ENCODE measurements around the gene SPOCK3. TPM values are rescaled to one million over a fixed set of nuclear protein-coding genes. Genes with fewer than 3 reads are reported as not detected.

The SPOCK3 gene
- polyA plus RNA-seq, 2 of the 4 experiments (the other 2 are of a cell fraction), result 0.15 to 0.61 TPM

DNA sequence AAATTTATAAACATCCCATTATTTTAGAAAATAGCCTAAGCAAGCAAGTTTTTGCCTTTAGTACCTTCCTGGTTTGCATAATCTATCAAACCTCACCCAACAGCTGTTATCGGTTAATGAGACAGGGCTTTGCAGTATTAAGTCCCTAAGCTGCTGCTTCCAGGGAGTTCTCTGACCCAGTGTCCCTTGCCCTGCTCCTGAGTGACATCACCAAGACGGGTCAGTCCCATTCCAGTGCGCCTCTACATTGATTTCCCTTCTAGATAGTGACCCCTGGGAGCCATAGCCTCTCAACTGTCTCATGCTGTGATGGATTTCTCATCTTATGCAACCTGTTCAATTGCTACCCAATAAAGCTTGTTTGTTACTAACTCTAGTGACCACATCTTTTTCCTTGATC is 410.4 kb downstream of the SPOCK3 start (continued):
- TF ChIP-seq, protein P1, sequence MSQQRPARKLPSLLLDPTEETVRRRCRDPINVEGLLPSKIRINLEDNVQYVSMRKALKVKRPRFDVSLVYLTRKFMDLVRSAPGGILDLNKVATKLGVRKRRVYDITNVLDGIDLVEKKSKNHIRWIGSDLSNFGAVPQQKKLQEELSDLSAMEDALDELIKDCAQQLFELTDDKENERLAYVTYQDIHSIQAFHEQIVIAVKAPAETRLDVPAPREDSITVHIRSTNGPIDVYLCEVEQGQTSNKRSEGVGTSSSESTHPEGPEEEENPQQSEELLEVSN (IDR thresholded peaks at IDR 0.05; ENCODE audit: borderline replicate concordance, low read depth), result no peak
- TF ChIP-seq CEBPB (IDR thresholded peaks at IDR 0.05) (no peak), KDM5A (IDR thresholded peaks at IDR 0.05) (no peak)

DNA sequence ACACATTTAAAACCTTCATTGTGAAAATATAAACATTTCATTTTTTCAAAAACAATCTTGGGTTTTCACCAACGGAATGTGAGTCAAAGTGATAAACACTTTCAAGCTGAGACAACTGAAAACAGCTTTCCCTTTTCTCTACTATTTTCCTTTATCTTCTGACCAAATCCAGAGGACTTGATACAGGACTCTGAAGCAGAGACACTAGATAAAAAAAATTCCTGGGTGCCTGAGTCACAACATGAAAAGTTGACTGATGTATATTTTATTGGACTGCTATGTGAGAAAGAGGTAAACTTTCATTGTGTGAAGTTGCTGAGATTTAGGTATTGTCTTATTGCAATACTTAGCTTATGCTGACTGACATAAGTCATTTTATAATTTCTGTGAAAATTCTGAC is 411.2 kb downstream of the SPOCK3 start:
- no peak for FAIRE-seq
- H3K27ac ChIP-seq, result no peak overlapping the region
- H3K4me1 ChIP-seq, result no peaks in the 10 kb centered on the region
- DNase-seq (ENCODE audit: low read depth in 1 of 2, low spot score in 1 of 2), result no peak
- WGBS (ENCODE audit: missing lambda C conversion rate), result 13% methylated on average over 1 of the region's 1 CpG
- ATAC-seq, result no peak
- POLR2A ChIA-PET, result no interaction called here
- H3K4me2 ChIP-seq, result no peak overlapping the region
- H3K4me3 ChIP-seq, result no peak overlapping the region
- CTCF ChIA-PET, result no interaction called here
- TF ChIP-seq BHLHE40 (IDR thresholded peaks at IDR 0.05; ENCODE audit: low read depth, low read length), result no peak
- TF ChIP-seq MAFK (IDR thresholded peaks at IDR 0.05; ENCODE audit: partially characterized antibody), result no peak
- TF ChIP-seq RFX5 (IDR thresholded peaks at IDR 0.05), result no peak
- H3K9me3 ChIP-seq, result no peaks in the 10 kb centered on the region

DNA sequence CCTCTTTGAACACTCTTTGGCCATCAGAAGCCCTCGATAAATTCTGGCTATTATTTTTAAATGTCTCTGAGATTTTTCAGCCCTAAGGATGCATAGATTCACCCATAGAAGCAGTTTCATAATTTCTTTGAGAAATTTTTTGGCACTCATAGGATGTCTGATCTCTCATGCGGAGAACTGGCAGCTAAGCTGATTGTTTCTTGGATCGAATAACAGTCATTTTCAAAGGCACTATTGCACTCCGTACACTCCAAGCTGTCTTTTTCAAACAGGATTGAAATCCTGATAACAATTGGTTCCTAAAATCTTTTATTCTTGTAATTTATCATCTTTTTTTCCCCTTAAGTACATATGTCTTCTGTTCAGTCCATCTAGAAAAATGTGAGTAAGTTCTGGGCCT is 411.9 kb downstream of the SPOCK3 start:
- FAIRE-seq (no peak), DNase-seq (ENCODE audit: low read depth in 1 of 2, low spot score in 1 of 2) (no peak), ATAC-seq (no peak)
- Histone ChIP-seq H3K4me3 (no peak overlapping the region), H3K27ac (no peak overlapping the region), H3K4me2 (peak overlapping the region; percentile 28; the same call in 2 of the 3 replicates), H3K9me3 (no peaks in the 10 kb centered on the region), H3K4me1 (no peaks in the 10 kb centered on the region)
- CTCF ChIA-PET, result no interaction called here
- TF ChIP-seq, protein P2, sequence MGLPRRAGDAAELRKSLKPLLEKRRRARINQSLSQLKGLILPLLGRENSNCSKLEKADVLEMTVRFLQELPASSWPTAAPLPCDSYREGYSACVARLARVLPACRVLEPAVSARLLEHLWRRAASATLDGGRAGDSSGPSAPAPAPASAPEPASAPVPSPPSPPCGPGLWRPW (IDR thresholded peaks at IDR 0.05), result no peak
- no peak for TF ChIP-seq FOXS1 (CRISPR knock-in tag; IDR thresholded peaks at IDR 0.05)
- TF ChIP-seq, protein P3, sequence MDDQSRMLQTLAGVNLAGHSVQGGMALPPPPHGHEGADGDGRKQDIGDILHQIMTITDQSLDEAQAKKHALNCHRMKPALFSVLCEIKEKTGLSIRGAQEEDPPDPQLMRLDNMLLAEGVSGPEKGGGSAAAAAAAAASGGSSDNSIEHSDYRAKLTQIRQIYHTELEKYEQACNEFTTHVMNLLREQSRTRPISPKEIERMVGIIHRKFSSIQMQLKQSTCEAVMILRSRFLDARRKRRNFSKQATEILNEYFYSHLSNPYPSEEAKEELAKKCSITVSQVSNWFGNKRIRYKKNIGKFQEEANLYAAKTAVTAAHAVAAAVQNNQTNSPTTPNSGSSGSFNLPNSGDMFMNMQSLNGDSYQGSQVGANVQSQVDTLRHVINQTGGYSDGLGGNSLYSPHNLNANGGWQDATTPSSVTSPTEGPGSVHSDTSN (IDR thresholded peaks at IDR 0.05), result no peak
- no peak for TF ChIP-seq RFX5 (IDR thresholded peaks at IDR 0.05)
- TF ChIP-seq SMC3 (IDR thresholded peaks at IDR 0.05), result no peak
- no peak for TF ChIP-seq NR3C1 (IDR thresholded peaks at IDR 0.05)
- TF ChIP-seq CHD4 (IDR thresholded peaks at IDR 0.05; ENCODE audit: borderline replicate concordance), result no peak
- TF ChIP-seq TP53 (CRISPR knock-in tag; IDR thresholded peaks at IDR 0.05), result no peak
- no peak for TF ChIP-seq KDM1A (IDR thresholded peaks at IDR 0.05; ENCODE audit: low read depth)
- no peak for TF ChIP-seq ZSCAN20 (CRISPR knock-in tag; IDR thresholded peaks at IDR 0.05)
- TF ChIP-seq, protein P4, sequence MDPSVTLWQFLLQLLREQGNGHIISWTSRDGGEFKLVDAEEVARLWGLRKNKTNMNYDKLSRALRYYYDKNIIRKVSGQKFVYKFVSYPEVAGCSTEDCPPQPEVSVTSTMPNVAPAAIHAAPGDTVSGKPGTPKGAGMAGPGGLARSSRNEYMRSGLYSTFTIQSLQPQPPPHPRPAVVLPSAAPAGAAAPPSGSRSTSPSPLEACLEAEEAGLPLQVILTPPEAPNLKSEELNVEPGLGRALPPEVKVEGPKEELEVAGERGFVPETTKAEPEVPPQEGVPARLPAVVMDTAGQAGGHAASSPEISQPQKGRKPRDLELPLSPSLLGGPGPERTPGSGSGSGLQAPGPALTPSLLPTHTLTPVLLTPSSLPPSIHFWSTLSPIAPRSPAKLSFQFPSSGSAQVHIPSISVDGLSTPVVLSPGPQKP (IDR thresholded peaks at IDR 0.05; ENCODE audit: low read depth, low read length), result no peak
- TF ChIP-seq, protein P5, sequence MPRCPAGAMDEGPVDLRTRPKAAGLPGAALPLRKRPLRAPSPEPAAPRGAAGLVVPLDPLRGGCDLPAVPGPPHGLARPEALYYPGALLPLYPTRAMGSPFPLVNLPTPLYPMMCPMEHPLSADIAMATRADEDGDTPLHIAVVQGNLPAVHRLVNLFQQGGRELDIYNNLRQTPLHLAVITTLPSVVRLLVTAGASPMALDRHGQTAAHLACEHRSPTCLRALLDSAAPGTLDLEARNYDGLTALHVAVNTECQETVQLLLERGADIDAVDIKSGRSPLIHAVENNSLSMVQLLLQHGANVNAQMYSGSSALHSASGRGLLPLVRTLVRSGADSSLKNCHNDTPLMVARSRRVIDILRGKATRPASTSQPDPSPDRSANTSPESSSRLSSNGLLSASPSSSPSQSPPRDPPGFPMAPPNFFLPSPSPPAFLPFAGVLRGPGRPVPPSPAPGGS (IDR thresholded peaks at IDR 0.05), result no peak
- TF ChIP-seq, protein P6, sequence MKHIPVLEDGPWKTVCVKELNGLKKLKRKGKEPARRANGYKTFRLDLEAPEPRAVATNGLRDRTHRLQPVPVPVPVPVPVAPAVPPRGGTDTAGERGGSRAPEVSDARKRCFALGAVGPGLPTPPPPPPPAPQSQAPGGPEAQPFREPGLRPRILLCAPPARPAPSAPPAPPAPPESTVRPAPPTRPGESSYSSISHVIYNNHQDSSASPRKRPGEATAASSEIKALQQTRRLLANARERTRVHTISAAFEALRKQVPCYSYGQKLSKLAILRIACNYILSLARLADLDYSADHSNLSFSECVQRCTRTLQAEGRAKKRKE (CRISPR knock-in tag; IDR thresholded peaks at IDR 0.05; ENCODE audit: low read depth), result no peak
- WGBS (ENCODE audit: missing lambda C conversion rate), result 37% methylated on average over 4 of the region's 4 CpGs
- POLR2A ChIA-PET, result no interaction called here
